Activated CD8-positive, alpha-beta memory T cell treated with anti-CD3 and anti-CD28 coated beads, Interleukin-2, amount 50 U/mL, for 24 hours (primary cell): ENCODE data around the gene EPB41L2.

Source experiments
- DNase-seq: peaks from one replicate; pipeline ENCODE4 v3.0.0-alpha.2; 2020; ENCODE audit errors: extremely low read depth

EPB41L2 gene

GRCh38 chr6:131061751-131062119 lies 1.3 kb downstream of the EPB41L2 start:
- DNase-seq: no peak

GRCh38 chr6:131061041-131061750 lies 1.8 kb downstream of the EPB41L2 start:
- no peak for DNase-seq

GRCh38 chr6:131060311-131060710 lies 2.7 kb downstream of the EPB41L2 start:
- no peak for DNase-seq

- DNase-seq: no peak
These were observed 3.6 kb downstream of the EPB41L2 start for GRCh38 chr6:131059486-131059885.

- DNase-seq: no peak
These were observed 4.8 kb downstream of the EPB41L2 start for GRCh38 chr6:131058236-131058635.

GRCh38 chr6:131054392-131055250 lies 8.4 kb downstream of the EPB41L2 start:
- no peak for DNase-seq

- DNase-seq: no peak
These were observed 9.4 kb downstream of the EPB41L2 start for GRCh38 chr6:131053546-131054240.

GRCh38 chr6:131052181-131052580 lies 10.9 kb downstream of the EPB41L2 start:
- DNase-seq: no peak

- no peak for DNase-seq
These were observed 11.7 kb downstream of the EPB41L2 start for GRCh38 chr6:131051341-131051740.

- DNase-seq: no peak
These were observed 13.4 kb downstream of the EPB41L2 start for GRCh38 chr6:131049608-131050007.

GRCh38 chr6:131048933-131049515 lies 14.0 kb downstream of the EPB41L2 start:
- no peak for DNase-seq

GRCh38 chr6:131048459-131048858 lies 14.6 kb downstream of the EPB41L2 start:
- no peak for DNase-seq

GRCh38 chr6:131045139-131045538 lies 17.9 kb downstream of the EPB41L2 start:
- no peak for DNase-seq

GRCh38 chr6:131043902-131044447 lies 19.1 kb downstream of the EPB41L2 start:
- DNase-seq: no peak

GRCh38 chr6:131042664-131043063 lies 20.4 kb downstream of the EPB41L2 start:
- DNase-seq: no peak

- DNase-seq: no peak
These were observed 21.2 kb downstream of the EPB41L2 start for GRCh38 chr6:131041814-131042213.

GRCh38 chr6:131040866-131041265 lies 22.2 kb downstream of the EPB41L2 start:
- no peak for DNase-seq

- DNase-seq: no peak
These were observed 23.7 kb downstream of the EPB41L2 start for GRCh38 chr6:131039345-131039680.

- DNase-seq: no peak
These were observed 24.3 kb downstream of the EPB41L2 start for GRCh38 chr6:131038597-131039344.

GRCh38 chr6:131037194-131037897 lies 25.7 kb downstream of the EPB41L2 start:
- no peak for DNase-seq

- DNase-seq: no peak
These were observed 26.4 kb downstream of the EPB41L2 start for GRCh38 chr6:131036601-131037000.
